NCI-H2196 treated with DMSO at 0.1 percent for 48 hours (cell line): ENCODE measurements around the gene ZNF860.

ENCODE experiments used
- DNase-seq: peaks from one replicate; lab custom pipeline; 2025; ENCODE audit not compliant: unreplicated experiment; lab: John Stamatoyannopoulos, UW

Gene ZNF860

DNA sequence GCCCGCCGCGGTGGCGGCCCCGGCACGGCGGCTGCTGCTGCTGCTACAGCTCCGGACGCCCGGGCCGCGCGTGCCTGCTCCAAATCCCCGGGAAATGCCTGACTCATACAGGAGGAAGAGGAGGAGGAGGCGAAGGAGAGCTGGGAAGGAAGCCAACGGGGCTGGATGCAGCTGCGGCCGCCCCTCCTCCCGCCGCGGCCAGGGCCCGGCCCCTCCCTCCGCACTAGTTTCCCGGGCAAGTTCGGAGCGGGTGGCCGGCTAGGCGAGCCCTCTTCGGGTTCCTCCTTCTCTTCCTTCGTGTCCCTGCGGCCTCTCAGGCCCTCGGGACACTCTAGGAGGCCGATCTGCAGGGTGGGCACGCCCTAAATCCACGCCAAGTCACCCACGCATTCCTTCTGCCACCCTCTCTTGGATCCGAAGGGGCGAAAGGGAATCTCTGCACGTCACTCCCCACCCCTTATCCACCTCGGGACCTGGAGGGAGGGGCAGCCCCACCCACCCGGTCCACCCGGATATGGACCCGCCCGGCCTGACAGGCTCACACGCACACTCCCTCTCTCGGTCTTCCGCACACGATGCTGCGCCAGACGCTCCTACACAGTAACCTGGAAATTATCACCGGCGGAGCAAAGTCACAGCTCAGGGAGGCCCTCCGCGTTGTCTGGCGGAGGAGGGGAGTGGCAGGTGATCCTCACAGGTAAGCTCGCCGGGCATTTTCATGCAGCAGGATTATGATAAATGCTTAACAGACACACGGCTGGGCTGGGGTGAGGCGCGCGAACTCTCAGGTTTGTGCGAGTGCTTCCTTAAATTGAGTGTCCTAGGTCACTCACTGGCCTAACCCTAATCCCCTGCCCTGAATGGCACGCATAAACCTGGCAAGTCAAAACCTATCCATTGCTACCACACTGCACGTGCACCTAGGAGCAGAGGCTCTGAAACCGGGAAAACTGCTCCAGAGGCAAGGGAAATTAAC, at the start of gene ZNF860, which contains the start of gene OSBPL10:
Gene ZNF860, plus strand, starts transcription at position 545 of the 976 bp plus-strand sequence. CDS start 7,330 bp downstream, outside the sequence.
Gene OSBPL10, minus strand, starts transcription at position 57 of the 976 bp plus-strand sequence. CDS start 83 bp downstream, outside the sequence.
- peak; percentile 15 for DNase-seq

DNA sequence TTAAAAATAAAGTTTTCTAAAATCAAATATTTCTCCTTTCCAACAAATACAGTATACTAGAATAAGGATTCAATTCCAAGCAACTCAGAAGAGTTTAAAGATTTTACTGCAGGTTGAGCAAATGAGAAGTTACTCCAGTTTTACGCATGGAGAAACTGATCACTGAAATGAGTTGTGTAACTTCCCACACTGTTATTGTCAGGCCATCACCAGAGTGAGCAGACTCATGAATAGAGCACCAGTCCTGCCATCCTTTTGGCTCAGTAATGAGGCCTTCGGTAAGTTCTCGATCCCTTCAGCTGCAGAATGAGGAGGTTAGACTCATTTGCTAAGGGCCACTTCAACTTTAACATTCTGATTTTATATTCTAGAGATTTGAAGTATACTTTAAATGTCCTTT, 48.6 kb upstream of the ZNF860 start:
- no peak for DNase-seq

DNA sequence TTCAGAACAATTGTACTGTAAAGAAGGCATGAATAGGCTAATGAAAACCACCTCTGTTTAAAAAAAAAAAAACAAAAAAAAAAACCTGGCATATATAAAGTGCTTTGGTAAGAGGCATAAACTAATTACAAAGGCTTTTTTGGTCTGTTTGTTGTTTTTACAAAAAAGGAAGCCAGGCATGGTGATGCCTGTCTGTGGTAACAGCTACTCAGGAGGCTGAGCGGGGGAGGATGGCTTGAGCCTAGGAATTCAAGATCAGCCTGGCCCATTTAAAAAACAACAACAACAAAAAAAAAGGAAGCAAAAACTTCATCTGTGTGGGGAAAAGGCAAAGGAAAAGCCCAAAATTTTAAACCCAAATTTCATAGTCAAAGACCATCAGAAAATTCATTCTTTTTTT, 47.5 kb upstream of the ZNF860 start:
- no peak for DNase-seq

DNA sequence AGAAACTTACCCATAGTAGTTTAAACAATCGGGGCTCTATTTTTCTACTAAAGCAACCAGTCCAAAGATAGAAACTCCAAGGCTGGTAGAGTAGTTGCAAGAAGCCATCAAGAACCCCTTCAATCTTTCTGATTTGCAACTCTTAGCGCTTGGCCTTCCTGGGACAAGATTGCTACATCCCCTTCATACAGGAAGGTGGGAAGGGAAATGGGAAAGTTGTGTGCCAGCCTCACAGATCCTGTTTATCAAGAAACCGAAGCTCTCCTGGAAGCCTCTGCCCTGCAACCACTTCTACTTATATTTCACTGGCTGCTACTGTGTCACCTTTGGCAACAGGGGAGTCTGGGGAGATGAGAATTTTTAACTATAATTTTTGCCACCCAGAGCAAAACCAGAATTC, 46.7 kb upstream of the ZNF860 start:
- DNase-seq, result no peak

DNA sequence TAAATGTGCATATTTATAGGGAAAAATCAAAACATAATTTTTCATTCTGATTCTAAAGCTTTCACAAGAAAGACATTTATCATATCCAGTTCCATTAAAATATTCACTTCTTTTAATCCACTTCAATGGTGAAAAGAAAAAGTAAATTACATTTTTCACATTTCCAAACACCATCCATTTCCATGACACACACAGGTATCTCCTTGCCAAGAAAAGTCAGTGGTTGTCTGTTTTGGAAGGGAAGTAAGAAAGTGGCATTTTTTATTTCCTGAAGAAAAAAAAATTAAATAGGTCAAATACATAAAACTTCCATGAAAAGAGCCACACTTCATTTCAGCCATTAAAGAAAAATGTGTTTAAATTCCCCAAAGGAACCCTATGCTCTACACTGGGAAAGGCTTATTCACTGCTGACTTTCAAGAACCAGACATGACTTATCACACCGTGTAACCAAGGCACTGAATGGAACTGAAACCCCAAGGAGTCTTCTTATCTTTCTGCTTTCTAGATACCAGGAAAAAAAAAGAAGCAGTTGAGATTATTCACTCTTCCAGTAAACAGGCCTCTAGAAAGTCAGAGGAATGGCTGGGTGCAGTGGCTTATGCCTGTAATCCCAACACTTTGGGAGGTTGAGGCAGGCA, 45.0 kb upstream of the ZNF860 start:
- no peak for DNase-seq

DNA sequence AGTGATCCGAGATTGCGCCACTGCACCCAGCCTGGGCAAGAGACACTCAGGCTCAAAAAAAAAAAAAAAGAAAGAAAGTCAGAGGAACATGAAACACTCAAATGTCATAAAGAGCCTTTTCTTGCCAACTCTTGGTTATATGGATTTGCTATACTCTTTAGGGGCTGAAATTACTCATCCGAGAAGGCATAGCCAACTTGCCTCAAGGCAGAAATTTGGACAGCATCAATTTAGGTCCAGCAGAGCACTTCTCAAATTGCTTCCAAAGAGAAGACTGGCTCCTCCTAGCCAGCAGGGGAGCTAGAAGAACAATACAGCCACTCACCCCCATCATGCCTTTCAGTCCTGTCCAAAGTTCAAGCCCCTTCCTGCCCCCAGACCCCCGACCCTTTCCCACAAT, 44.3 kb upstream of the ZNF860 start:
- DNase-seq, result no peak

DNA sequence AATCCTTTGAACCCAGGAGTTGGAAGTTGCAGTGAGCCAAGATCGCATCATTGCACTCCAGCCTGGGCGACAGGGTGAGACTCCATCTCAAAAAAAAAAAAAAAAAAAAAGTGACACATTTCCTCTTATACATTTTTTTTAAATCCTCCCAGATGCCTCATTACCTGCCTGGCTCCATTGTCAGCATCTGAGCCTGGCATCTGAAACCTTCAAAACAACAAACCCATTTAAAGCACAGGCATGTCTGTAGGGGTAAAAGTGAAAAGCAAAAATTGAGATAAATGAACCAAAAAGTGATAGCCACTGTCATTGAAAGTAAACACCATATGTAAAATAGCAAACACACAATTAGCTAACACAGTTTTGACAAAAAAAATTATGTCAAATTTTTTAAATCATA, 39.1 kb upstream of the ZNF860 start:
- no peak for DNase-seq

DNA sequence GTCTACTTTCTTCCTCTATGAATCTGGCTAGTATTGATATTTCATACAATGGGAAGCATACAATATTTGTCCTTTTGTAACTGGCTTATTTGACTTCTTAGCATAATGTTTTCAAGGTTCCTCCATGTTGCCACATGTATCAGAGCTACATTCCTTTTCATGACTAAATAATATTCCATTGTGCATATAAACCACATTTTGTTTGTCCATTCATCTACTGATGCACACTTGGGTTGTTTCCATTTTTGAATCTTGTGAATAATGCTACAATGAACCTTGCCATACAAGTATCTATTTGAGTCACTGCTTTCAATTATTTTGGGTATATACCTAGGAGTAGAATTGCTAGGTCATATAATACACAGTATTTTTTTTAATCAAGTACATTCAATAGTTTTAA, 38.5 kb upstream of the ZNF860 start:
- DNase-seq, result no peak

DNA sequence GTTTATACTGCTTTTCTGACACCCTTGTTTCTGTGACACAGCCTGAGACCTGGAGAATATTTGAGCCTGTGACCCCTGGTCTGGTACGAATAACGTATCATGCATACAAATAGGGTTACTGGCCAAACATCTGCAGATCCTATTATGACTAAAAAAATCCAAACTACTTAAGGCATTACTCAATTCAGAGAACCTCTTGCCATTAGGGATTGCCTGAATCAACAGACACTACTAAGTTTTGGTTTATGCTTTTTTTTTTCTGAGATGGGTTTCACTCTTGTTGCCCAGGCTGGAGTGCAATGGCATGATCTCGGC, 35.9 kb upstream of the ZNF860 start:
- DNase-seq, result no peak

- no peak for DNase-seq
Observed at GRCh38 chr3:31946484-31947081, 35.0 kb upstream of the ZNF860 start.

DNA sequence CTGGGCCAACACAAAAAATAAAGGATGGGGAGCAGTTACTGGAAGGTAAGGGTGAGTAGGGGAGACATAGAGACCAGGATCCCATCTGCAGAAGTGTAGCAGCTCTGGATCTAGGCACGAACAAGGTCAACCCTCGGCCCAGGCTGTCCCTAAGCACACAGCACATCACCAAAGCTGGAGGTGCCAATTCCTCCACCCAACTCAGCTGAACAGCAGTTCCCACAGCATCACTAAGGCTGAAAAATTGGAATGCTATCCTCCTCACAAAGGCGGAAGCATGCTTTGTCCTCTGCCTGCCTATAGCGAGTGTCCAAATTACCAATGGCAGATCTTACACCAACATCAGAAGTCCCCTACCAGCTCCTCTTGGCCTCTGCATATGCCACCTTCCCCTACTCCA, 34.4 kb upstream of the ZNF860 start:
- DNase-seq, result no peak

DNA sequence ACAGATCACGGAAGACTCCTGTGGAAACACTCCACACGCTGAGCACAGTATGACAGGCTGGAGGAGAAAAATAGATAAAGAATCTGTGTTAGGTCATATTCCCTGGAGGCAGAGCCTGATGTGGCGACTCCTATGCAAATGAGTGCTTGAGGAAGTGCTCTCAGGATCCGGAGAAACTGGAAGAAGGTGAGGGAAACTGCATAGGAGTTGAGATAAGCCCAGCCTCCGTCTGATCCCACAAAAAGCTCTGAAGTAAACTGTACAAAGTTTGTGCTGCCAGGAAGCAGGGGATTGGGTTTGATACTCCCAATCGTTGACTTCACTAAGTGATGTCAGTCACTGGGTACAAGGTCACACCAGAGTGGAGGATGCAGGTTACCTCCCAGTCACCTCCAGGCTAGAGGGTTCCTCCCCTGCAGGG, 33.9 kb upstream of the ZNF860 start:
- DNase-seq, result no peak

DNA sequence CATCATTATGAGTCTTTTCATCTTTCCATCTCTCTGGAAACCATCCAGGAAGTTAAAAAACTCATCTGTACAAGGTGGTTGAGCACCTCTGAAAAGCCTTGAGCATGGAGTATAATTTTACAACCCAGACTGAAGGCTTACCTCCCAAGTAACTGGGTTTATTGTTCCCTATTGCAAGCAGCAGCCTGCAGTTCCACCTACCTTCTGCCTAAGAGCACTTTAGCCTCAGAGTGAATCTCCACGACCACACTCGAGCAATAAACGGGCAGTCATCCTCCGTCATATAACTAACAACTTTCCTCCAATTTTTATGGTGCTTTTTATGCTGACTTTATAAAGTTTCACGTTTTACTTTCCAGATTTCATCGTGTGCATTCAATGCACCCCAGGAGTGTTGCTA, 33.3 kb upstream of the ZNF860 start:
- no peak for DNase-seq

GRCh38 chr3:31952205-31952604, 29.3 kb upstream of the ZNF860 start:
- DNase-seq, result no peak

DNA sequence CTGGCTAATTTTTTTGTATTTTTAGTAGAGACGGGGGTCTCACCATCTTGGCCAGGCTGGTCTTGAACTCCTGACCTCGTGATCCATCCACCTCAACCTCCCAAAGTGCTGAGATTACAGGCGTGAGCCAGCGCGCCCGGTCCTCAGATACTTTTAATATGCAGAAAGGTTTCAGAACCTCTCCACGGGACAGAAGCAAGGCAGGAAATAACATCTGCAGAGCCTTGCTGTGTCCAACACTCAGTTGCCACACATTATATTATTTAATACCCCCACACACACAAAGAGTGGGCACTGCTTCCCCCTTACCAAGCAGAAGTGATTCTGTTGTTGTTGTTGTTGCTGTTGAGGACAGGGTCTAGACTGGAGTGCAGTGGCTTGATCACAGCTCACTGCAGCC, 28.5 kb upstream of the ZNF860 start:
- DNase-seq, result no peak

DNA sequence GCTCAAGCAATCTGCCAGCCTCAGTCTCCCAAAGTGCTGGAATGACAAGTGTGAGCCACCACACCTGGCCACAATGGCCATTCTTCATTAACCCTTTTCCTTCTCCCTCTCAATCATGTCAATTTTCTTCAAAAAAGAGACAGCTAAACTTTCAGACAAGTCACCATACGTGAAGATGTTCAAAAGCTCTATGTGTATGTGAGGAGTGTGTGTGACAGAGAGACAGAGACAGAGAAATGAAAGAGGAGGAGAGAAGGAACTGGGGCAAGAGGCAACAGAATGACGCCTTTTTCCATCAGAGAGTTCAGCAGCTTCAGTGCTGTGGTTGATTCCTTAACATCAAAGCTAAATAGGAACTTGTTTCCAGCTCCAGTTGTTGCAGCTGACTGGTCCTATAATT, 27.9 kb upstream of the ZNF860 start:
- no peak for DNase-seq

DNA sequence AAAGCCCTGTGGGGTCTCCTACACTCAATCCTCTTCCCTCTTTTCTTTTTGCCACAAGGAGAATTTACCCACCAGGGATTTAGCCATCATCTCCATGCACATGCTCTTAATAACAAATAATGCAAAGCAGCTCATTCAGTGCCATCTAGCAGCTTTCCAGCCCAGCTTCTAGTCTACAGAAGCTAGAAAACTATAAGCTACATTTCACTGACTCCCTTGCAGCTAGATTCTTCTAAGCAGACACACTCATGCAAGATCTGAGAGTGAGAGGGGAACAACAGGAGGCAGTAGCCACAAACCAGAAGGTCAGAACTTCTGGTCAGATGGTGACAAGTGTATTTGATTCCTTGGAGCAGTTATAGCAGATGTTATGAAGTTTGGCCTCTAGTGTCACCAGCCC, 26.0 kb upstream of the ZNF860 start:
- no peak for DNase-seq

DNA sequence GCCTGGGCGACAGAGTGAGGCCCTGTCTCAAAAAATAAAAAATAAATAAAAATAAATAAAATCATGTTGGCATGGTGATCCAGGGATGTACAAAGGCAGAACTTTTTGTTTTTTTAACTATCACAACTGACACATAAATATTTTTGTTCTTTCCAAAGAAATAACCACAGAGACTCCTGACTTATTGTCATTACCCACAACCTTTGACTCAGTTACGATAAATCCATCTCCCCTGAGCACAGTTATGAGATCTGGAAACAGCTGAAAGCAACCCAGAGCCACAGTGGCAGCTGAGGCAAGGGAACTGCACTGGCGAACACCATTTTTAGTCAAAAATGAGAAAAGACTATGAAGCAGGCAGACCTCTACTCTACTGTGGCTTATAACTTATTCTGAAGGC, 24.4 kb upstream of the ZNF860 start:
- DNase-seq, result no peak

- peak; percentile 13 for DNase-seq
Observed at GRCh38 chr3:31958701-31959152, 22.8 kb upstream of the ZNF860 start.

GRCh38 chr3:31959251-31959650, 22.3 kb upstream of the ZNF860 start:
- no peak for DNase-seq

- no peak for DNase-seq
Observed at GRCh38 chr3:31959951-31960792, 21.4 kb upstream of the ZNF860 start.
